ENCODE results near the gene RAPGEF3. TPM values are rescaled to one million over a fixed set of nuclear protein-coding genes. Genes with fewer than 3 reads are reported as not detected.

The RAPGEF3 gene
- polyA plus RNA-seq, 1 donor, result 7.9 TPM

Other genes with a start within 250 kb of the RAPGEF3 start
- 26.0 TPM for gene RPAP3, start 52.9 kb downstream of the RAPGEF3 start, polyA plus RNA-seq
- gene ENDOU, start 33.4 kb downstream of the RAPGEF3 start, polyA plus RNA-seq, result 1.8 TPM
- gene SLC48A1, start 14.4 kb upstream of the RAPGEF3 start, polyA plus RNA-seq, result 11.8 TPM
- gene HDAC7, start 61.0 kb upstream of the RAPGEF3 start, polyA plus RNA-seq, result 32.9 TPM
- gene VDR, start 146.1 kb upstream of the RAPGEF3 start, polyA plus RNA-seq, result 11.3 TPM
- gene TMEM106C, start 204.7 kb upstream of the RAPGEF3 start, polyA plus RNA-seq, result 218 TPM
- 9.0 TPM for gene COL2A1, start 245.6 kb upstream of the RAPGEF3 start, polyA plus RNA-seq

All from large intestine (tissue), 1 donor.